Loucy (cell line): Measurements from ENCODE around the gene ARFRP1.

Experiments used
- H2AFZ ChIP-seq: fragments of 200-600 bp; sonication (generic); 2 replicates; pipeline ENCODE4 v1.6.0; 2016; ENCODE audit warnings: antibody characterized with exemption, mild to moderate bottlenecking, low read length, moderate library complexity
- H3F3A ChIP-seq: fragments of 200-600 bp; 2 replicates; pipeline ENCODE4 v1.6.0; 2016; ENCODE audit warnings: antibody characterized with exemption, low read depth, mild to moderate bottlenecking
- H3K27me3 ChIP-seq: fragments of 200-600 bp; sonication (generic); 2 replicates; pipeline ENCODE4 v1.6.1; 2014; ENCODE audit warnings: low read length, mild to moderate bottlenecking; ENCODE audit not compliant: insufficient read depth, poor library complexity, severe bottlenecking
- H3K36me3 ChIP-seq: fragments of 200-600 bp; sonication (generic); 2 replicates; pipeline ENCODE4 v1.6.1; 2016; ENCODE audit warnings: low read length; ENCODE audit not compliant: insufficient read depth
- H3K4me1 ChIP-seq: fragments of 200-600 bp; sonication (generic); 2 replicates; pipeline ENCODE4 v1.5.1; 2014; ENCODE audit warnings: low read length, mild to moderate bottlenecking; ENCODE audit not compliant: insufficient read depth, poor library complexity, severe bottlenecking
- H3K4me2 ChIP-seq: fragments of 200-600 bp; sonication (generic); 2 replicates; pipeline ENCODE4 v1.6.0; 2014; ENCODE audit warnings: antibody characterized with exemption, low read length, low read depth, mild to moderate bottlenecking; ENCODE audit not compliant: poor library complexity, severe bottlenecking
- H3K4me3 ChIP-seq: fragments of 200-600 bp; sonication (generic); 2 replicates; pipeline ENCODE4 v1.5.1; 2014; ENCODE audit warnings: low read length, mild to moderate bottlenecking, mixed read lengths; ENCODE audit not compliant: poor library complexity, severe bottlenecking
- H3K79me2 ChIP-seq: fragments of 200-600 bp; sonication (generic); 2 replicates; pipeline ENCODE4 v1.6.1; 2014; ENCODE audit warnings: low read length; ENCODE audit not compliant: insufficient read depth
- H3K9ac ChIP-seq: fragments of 200-600 bp; sonication (generic); 2 replicates; pipeline ENCODE4 v1.6.0; 2014; ENCODE audit warnings: mild to moderate bottlenecking, low read depth, low read length, moderate library complexity; ENCODE audit not compliant: poor library complexity, severe bottlenecking
- H3K9me2 ChIP-seq: fragments of 200-600 bp; sonication (generic); replicated peaks from 2 replicates; pipeline ENCODE4 v1.6.1; 2016; ENCODE audit warnings: low read depth, low read length, mixed read lengths
- H3K9me3 ChIP-seq: fragments of 200-600 bp; sonication (generic); 2 replicates; pipeline ENCODE4 v1.6.1; 2014; ENCODE audit warnings: mild to moderate bottlenecking, antibody characterized with exemption, low read length, low read depth; ENCODE audit not compliant: insufficient read depth
- H4K20me1 ChIP-seq: fragments of 200-600 bp; sonication (generic); 2 replicates; pipeline ENCODE4 v1.6.0; 2014; ENCODE audit warnings: antibody characterized with exemption, low read length, mild to moderate bottlenecking; ENCODE audit not compliant: insufficient read depth, poor library complexity, severe bottlenecking
- EZH2phosphoT487 ChIP-seq: fragments of 200-600 bp; IDR thresholded peaks from 2 replicates; pipeline ENCODE4 v1.6.1; 2018; ENCODE audit warnings: antibody characterized with exemption, mild to moderate bottlenecking, moderate library complexity, borderline replicate concordance
- TF ChIP-seq, protein P1 (sequence below): fragments of 200-600 bp; sonication (generic); conservative IDR thresholded peaks from 2 replicates; pipeline ENCODE4 v1.5.1; 2014; ENCODE audit warnings: mild to moderate bottlenecking, antibody characterized with exemption, low read length

ARFRP1 gene

DNA sequence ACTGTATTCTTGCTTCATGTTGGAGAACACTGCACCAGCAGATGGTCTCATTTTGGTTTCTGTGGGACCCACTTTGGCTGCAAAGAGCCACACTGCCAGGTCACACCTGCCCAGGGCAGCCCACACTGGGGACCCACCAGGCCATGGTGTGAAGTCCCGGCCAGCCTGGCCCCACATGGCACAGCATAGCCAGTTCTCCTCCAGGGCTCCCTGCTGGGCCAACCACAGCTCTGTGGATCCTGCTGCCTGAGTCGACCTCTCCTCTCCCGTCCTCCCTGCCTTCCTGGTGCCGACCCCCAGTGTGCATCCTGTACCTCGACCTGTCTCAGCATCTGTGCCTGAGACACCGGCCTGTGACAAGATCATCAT is 3.0 kb downstream of the ARFRP1 start:
- no peak overlapping the region for H3K4me2 ChIP-seq
- peaks cover 20% of the 10 kb centered on the region for H3K4me1 ChIP-seq
- peaks cover 55% of the 10 kb centered on the region for H3K79me2 ChIP-seq
- peaks cover 33% of the 10 kb centered on the region for H4K20me1 ChIP-seq
- H3K9me3 ChIP-seq: no peaks in the 10 kb centered on the region
- H3K9ac ChIP-seq: no peak overlapping the region
- H3K4me3 ChIP-seq: no peak overlapping the region
- H2AFZ ChIP-seq: no peak overlapping the region
- H3K36me3 ChIP-seq: peaks cover 13% of the 10 kb centered on the region; the same call in 1 of the 2 replicates
- H3K9me2 ChIP-seq: no peaks in the 10 kb centered on the region
- TF ChIP-seq, protein P1, sequence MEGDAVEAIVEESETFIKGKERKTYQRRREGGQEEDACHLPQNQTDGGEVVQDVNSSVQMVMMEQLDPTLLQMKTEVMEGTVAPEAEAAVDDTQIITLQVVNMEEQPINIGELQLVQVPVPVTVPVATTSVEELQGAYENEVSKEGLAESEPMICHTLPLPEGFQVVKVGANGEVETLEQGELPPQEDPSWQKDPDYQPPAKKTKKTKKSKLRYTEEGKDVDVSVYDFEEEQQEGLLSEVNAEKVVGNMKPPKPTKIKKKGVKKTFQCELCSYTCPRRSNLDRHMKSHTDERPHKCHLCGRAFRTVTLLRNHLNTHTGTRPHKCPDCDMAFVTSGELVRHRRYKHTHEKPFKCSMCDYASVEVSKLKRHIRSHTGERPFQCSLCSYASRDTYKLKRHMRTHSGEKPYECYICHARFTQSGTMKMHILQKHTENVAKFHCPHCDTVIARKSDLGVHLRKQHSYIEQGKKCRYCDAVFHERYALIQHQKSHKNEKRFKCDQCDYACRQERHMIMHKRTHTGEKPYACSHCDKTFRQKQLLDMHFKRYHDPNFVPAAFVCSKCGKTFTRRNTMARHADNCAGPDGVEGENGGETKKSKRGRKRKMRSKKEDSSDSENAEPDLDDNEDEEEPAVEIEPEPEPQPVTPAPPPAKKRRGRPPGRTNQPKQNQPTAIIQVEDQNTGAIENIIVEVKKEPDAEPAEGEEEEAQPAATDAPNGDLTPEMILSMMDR: no peak
- no peak for TF ChIP-seq EZH2phosphoT487
- H3F3A ChIP-seq: no peaks in the 10 kb centered on the region
- H3K27me3 ChIP-seq: peaks cover 4% of the 10 kb centered on the region

DNA sequence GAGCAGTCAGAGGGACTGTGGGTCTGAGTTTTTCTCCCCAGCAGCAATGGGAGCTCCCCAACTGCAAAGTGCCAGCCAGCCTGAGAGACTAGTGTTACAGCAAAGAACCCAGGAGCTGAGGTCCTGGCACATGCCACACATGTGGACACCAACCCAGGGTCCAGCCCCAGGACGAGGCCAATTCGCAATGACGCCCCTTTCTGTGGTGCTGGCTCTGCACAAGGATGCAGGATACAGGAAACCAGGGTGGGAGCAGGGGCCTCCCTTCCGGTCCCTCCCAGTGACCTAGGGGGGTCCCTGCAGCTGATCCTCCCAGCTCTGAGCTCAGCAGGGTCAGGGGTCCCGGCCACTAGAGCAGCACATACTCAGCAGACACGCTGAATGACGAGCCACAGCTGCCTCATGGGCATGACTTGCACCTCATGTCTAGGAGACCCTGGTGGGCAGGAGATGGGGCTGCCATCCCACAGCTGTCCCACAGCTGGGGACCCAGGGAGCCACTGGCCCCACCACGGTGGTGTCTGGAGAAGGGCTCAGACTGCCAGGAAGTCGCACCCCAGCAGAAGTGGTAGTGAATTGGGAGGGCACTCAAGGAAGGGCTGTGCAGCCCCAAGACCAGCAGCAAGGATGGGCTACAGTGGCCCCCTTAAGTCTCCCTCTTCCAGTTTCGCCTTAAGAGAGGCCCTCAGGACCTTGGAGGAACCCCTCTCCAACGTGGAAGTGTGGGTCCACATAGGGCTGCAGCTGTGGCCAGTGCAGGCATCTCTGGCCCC is 3.6 kb downstream of the ARFRP1 start:
- Histone ChIP-seq H3K36me3 (peaks cover 13% of the 10 kb centered on the region; the same call in 1 of the 2 replicates), H3K4me1 (peaks cover 16% of the 10 kb centered on the region), H3K4me3 (no peak overlapping the region), H3K9me2 (no peaks in the 10 kb centered on the region), H3K9me3 (no peaks in the 10 kb centered on the region), H3K9ac (no peak overlapping the region), H3K4me2 (no peak overlapping the region), H3K27me3 (peaks cover 4% of the 10 kb centered on the region), H3K79me2 (peaks cover 50% of the 10 kb centered on the region), H3F3A (no peaks in the 10 kb centered on the region), H2AFZ (no peak overlapping the region), H4K20me1 (peaks cover 31% of the 10 kb centered on the region)
- TF ChIP-seq EZH2phosphoT487: no peak
- TF ChIP-seq, protein P1: no peak

DNA sequence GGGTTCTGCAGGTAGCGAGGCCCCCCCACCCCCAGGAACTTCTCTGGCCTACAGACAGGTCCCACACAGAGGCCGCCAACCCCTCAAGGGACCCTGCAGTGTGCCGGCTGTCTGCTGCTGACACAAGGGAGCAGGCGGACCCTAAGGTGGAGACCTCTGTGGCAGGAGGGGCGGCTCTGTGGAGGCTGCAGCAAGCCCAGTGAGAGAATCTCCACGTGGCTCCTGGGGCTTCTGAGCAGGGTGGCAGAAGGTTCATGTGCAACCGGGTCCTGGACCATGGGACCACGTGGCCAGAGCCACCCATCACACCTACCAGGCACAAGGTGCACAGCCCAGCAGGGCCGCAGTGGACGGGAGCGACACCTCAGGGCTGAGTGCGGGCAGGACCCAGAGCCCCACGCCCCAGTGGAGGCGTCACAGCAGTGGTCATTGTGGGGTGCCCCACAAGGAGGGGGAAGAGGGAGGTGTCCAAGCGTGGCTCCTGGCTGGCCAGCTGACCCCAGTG is 4.3 kb downstream of the ARFRP1 start:
- no peak for TF ChIP-seq EZH2phosphoT487
- TF ChIP-seq, protein P1: no peak
- no peaks in the 10 kb centered on the region for H3F3A ChIP-seq
- H3K4me1 ChIP-seq: peaks cover 10% of the 10 kb centered on the region
- H3K36me3 ChIP-seq: peaks cover 13% of the 10 kb centered on the region; the same call in 1 of the 2 replicates
- H2AFZ ChIP-seq: no peak overlapping the region
- peaks cover 25% of the 10 kb centered on the region for H4K20me1 ChIP-seq
- H3K4me3 ChIP-seq: no peak overlapping the region
- peaks cover 44% of the 10 kb centered on the region for H3K79me2 ChIP-seq
- H3K9me3 ChIP-seq: no peaks in the 10 kb centered on the region
- H3K27me3 ChIP-seq: peaks cover 4% of the 10 kb centered on the region
- no peaks in the 10 kb centered on the region for H3K9me2 ChIP-seq
- no peak overlapping the region for H3K9ac ChIP-seq
- no peak overlapping the region for H3K4me2 ChIP-seq
